H1 (cell line): ENCODE measurements around the gene MTAP. TPM values are rescaled to one million over a fixed set of nuclear protein-coding genes. Genes with fewer than 3 reads are reported as not detected.

Experiments used
- CTCF ChIA-PET: fragments of 300-600 bp; sonication (Branson Sonifier 250); formaldehyde crosslinking; loops from one replicate; lab custom pipeline; 2021; ENCODE audit not compliant: partially characterized antibody; lab: Charles Lee
- POLR2A ChIA-PET: fragments of 300-600 bp; sonication (Branson Sonifier 250); formaldehyde crosslinking; loops from one replicate; lab custom pipeline; 2021; ENCODE audit warnings: inconsistent platforms; ENCODE audit not compliant: partially characterized antibody; lab: Charles Lee
- DNase-seq, 2 experiments: peaks; one replicate each; pipeline versions ENCODE4 v3.0.0 to v3.0.0-alpha.2; 2010 to 2022; ENCODE audit warnings: low spot score in 2 of 2, low read depth in 1 of 2, mixed read lengths in 1 of 2
- FAIRE-seq: peaks from 2 replicates; lab custom pipeline; 2011; peaks lifted over from hg19 to GRCh38; lab: Jason Lieb, UNC
- H2AFZ ChIP-seq: 2 replicates; pipeline ENCODE4 v1.8.1; 2012; ENCODE audit warnings: low read length, inconsistent platforms
- H2AK5ac ChIP-seq: 2 replicates; pipeline ENCODE4 v1.6.1; 2013; ENCODE audit warnings: low read depth, low read length
- H2BK120ac ChIP-seq: replicated peaks from 2 replicates; pipeline ENCODE3; 2013; ENCODE audit warnings: low read depth, low read length, inconsistent platforms
- H2BK12ac ChIP-seq: 2 replicates; pipeline ENCODE4 v1.6.1; 2013; ENCODE audit warnings: low read depth, low read length
- H2BK15ac ChIP-seq: 2 replicates; pipeline ENCODE4 v1.6.1; 2013; ENCODE audit warnings: low read length
- H2BK20ac ChIP-seq: 2 replicates; pipeline ENCODE4 v1.6.1; 2013; ENCODE audit warnings: low read length
- H2BK5ac ChIP-seq: 2 replicates; pipeline ENCODE4 v1.6.1; 2013; ENCODE audit warnings: low read depth, low read length
- H3K14ac ChIP-seq: 2 replicates; pipeline ENCODE4 v1.6.1; 2013; ENCODE audit warnings: inconsistent platforms; ENCODE audit not compliant: insufficient read length
- H3K18ac ChIP-seq: 2 replicates; pipeline ENCODE4 v1.6.1; 2013; ENCODE audit warnings: low read length; ENCODE audit errors: extremely low read depth
- H3K23ac ChIP-seq: 2 replicates; pipeline ENCODE4 v1.6.1; 2013; ENCODE audit warnings: inconsistent platforms; ENCODE audit not compliant: insufficient read length
- H3K23me2 ChIP-seq: 2 replicates; pipeline ENCODE4 v1.6.1; 2013; ENCODE audit warnings: low read depth, low read length
- H3K27ac ChIP-seq: 2 replicates; pipeline ENCODE4 v1.6.1; 2011; ENCODE audit warnings: low read depth, low read length, inconsistent platforms
- H3K27me3 ChIP-seq, 4 experiments: replicated peaks in 1 of 4; 1 replicate in 1 of 4; 2 replicates in 3 of 4; pipeline versions ENCODE4 v1.6.1 to v1.8.1; 2011 to 2013; ENCODE audit warnings: low read length in 3 of 4, mild to moderate bottlenecking in 3 of 4, inconsistent platforms in 2 of 4, mixed read lengths in 2 of 4, moderate library complexity in 1 of 4; ENCODE audit not compliant: control insufficient read depth in 3 of 4, insufficient read depth in 3 of 4; ENCODE audit errors: extremely low read depth in 1 of 4
- H3K36me3 ChIP-seq, 4 experiments: 2 replicates each; pipeline versions ENCODE4 v1.6.1 to v1.8.1; 2011 to 2013; ENCODE audit warnings: mild to moderate bottlenecking in 4 of 4, low read length in 3 of 4, moderate library complexity in 2 of 4, control low read depth in 1 of 4, inconsistent platforms in 1 of 4; ENCODE audit not compliant: insufficient read depth in 4 of 4, control insufficient read depth in 2 of 4
- H3K4ac ChIP-seq: replicated peaks from 2 replicates; pipeline ENCODE3; 2013; ENCODE audit warnings: low read length, low read depth, mixed read lengths, inconsistent platforms; ENCODE audit not compliant: insufficient read length
- H3K4me1 ChIP-seq, 4 experiments: replicated peaks in 1 of 4; 1 replicate in 1 of 4; 2 replicates in 3 of 4; pipeline versions ENCODE4 v1.6.1 to v1.8.1; 2011 to 2013; ENCODE audit warnings: low read length in 3 of 4, inconsistent platforms in 2 of 4, mixed read lengths in 1 of 4; ENCODE audit not compliant: insufficient read depth in 4 of 4, control insufficient read depth in 3 of 4
- H3K4me2 ChIP-seq, 2 experiments: 2 replicates each; pipeline versions ENCODE4 v1.6.1 to v1.8.1; 2011 to 2013; ENCODE audit warnings: low read depth in 2 of 2, low read length in 2 of 2, control low read depth in 1 of 2, inconsistent platforms in 1 of 2, mild to moderate bottlenecking in 1 of 2; ENCODE audit not compliant: insufficient read depth in 1 of 2
- H3K4me3 ChIP-seq, 4 experiments: fragments of 200-600, 300-600 bp in 1 of 4; sonication (generic), shearing (Covaris generic), sonication (Bioruptor Twin) in 1 of 4; 2 replicates each; pipeline versions ENCODE4 v1.5.1 to v1.8.1; 2011 to 2016; ENCODE audit warnings: low read length in 4 of 4, low read depth in 3 of 4, control low read depth in 2 of 4, inconsistent platforms in 2 of 4, mild to moderate bottlenecking in 2 of 4, mixed read lengths in 1 of 4, moderate library complexity in 1 of 4; ENCODE audit not compliant: insufficient read depth in 2 of 4; ENCODE audit errors: extremely low read depth in 1 of 4
- H3K56ac ChIP-seq: replicated peaks from 2 replicates; pipeline ENCODE3; 2013; ENCODE audit warnings: low read depth, mild to moderate bottlenecking, mixed read lengths, low read length, inconsistent platforms; ENCODE audit not compliant: insufficient read length
- H3K79me1 ChIP-seq: 2 replicates; pipeline ENCODE4 v1.6.1; 2013; ENCODE audit warnings: low read depth, low read length, control low read depth
- H3K79me2 ChIP-seq, 2 experiments: 2 replicates each; pipeline versions ENCODE4 v1.6.1 to v1.8.1; 2012 to 2013; ENCODE audit warnings: low read length in 2 of 2, mild to moderate bottlenecking in 2 of 2, inconsistent platforms in 1 of 2; ENCODE audit not compliant: insufficient read depth in 2 of 2, control insufficient read depth in 1 of 2
- H3K9ac ChIP-seq, 4 experiments: replicated peaks in 1 of 4; 1 replicate in 1 of 4; 2 replicates in 3 of 4; pipeline versions ENCODE4 v1.6.1 to v1.8.1; 2011 to 2013; ENCODE audit warnings: low read depth in 3 of 4, low read length in 3 of 4, control low read depth in 2 of 4, mild to moderate bottlenecking in 2 of 4, moderate library complexity in 2 of 4, inconsistent platforms in 1 of 4; ENCODE audit errors: extremely low read depth in 1 of 4
- H3K9me3 ChIP-seq, 2 experiments: 2 replicates each; pipeline versions ENCODE4 v1.6.1 to v1.8.1; 2012 to 2013; ENCODE audit warnings: mild to moderate bottlenecking in 2 of 2, moderate library complexity in 2 of 2, control low read depth in 1 of 2, inconsistent platforms in 1 of 2, low read depth in 1 of 2, low read length in 1 of 2, mixed read lengths in 1 of 2; ENCODE audit not compliant: insufficient read depth in 2 of 2
- H4K20me1 ChIP-seq, 2 experiments: replicated peaks in 1 of 2; 2 replicates each; pipeline versions ENCODE3 to v1.8.1; 2011 to 2013; ENCODE audit warnings: inconsistent platforms in 2 of 2, low read length in 2 of 2, mild to moderate bottlenecking in 1 of 2; ENCODE audit not compliant: insufficient read depth in 2 of 2, control insufficient read depth in 1 of 2
- H4K5ac ChIP-seq: 2 replicates; pipeline ENCODE4 v1.6.1; 2013; ENCODE audit warnings: low read length, low read depth, mixed read lengths, inconsistent platforms; ENCODE audit not compliant: insufficient read length
- H4K8ac ChIP-seq: 2 replicates; pipeline ENCODE4 v1.8.0; 2013; ENCODE audit warnings: mild to moderate bottlenecking, moderate library complexity, low read length, inconsistent platforms; ENCODE audit not compliant: insufficient read depth; ENCODE audit errors: extremely low read depth
- H4K91ac ChIP-seq: replicated peaks from 2 replicates; pipeline ENCODE3; 2013; ENCODE audit warnings: low read length, mixed read lengths, inconsistent platforms; ENCODE audit not compliant: insufficient read length
- ASH2L ChIP-seq: fragments of 200-600, 300-600 bp; sonication (generic); IDR thresholded peaks from one replicate; pipeline ENCODE4 v1.7.1; 2017; ENCODE audit warnings: low read length
- CREB1 ChIP-seq: IDR thresholded peaks from 2 replicates; pipeline ENCODE4 v1.6.1; 2012; ENCODE audit warnings: inconsistent platforms
- EGR1 ChIP-seq: IDR thresholded peaks from 2 replicates; pipeline ENCODE4 v1.6.1; 2011; ENCODE audit warnings: low read depth, low read length, borderline replicate concordance
- NANOG ChIP-seq: IDR thresholded peaks from 2 replicates; pipeline ENCODE4 v1.6.1; 2011; ENCODE audit warnings: low read length, low read depth, mild to moderate bottlenecking, inconsistent platforms; ENCODE audit not compliant: insufficient read depth, poor library complexity, severe bottlenecking
- POLR2AphosphoS5 ChIP-seq: IDR thresholded peaks from 2 replicates; pipeline ENCODE4 v1.6.1; 2011; ENCODE audit warnings: low read depth, low read length
- RNF2 ChIP-seq: fragments of 200-900, 300-1000 bp; sonication (generic); IDR thresholded peaks from 2 replicates; pipeline ENCODE4 v1.7.1; 2016; ENCODE audit warnings: borderline replicate concordance, low read depth, mild to moderate bottlenecking, antibody characterized with exemption, low read length; ENCODE audit not compliant: poor library complexity, severe bottlenecking; ENCODE audit errors: missing control alignments
- SP1 ChIP-seq: IDR thresholded peaks from 2 replicates; pipeline ENCODE4 v1.6.1; 2011; ENCODE audit warnings: low read depth, low read length
- TEAD4 ChIP-seq: IDR thresholded peaks from 2 replicates; pipeline ENCODE4 v1.6.1; 2012; ENCODE audit warnings: low read depth, low read length, inconsistent platforms, mixed read lengths
- YY1 ChIP-seq: IDR thresholded peaks from 2 replicates; pipeline ENCODE4 v1.6.1; 2011; ENCODE audit warnings: low read depth, mild to moderate bottlenecking, low read length
- ZNF274 ChIP-seq: IDR thresholded peaks from 2 replicates; pipeline ENCODE4 v1.7.0; 2012; ENCODE audit warnings: low read length, borderline replicate concordance; ENCODE audit errors: extremely low read depth
- WGBS, 2 experiments: shearing (Covaris generic) in 1 of 2; methylation state at CpG; one replicate each; pipeline versions ENCODE4 v1.1.6 to v1.1.7; 2013 to 2015; ENCODE audit warnings: low lambda C conversion rate in 2 of 2, mixed read lengths in 2 of 2, inconsistent platforms in 1 of 2, low coverage in 1 of 2, missing lambda C conversion rate in 1 of 2; ENCODE audit not compliant: insufficient replicate concordance in 2 of 2, insufficient coverage in 1 of 2, insufficient read length in 1 of 2; ENCODE audit errors: extremely low coverage in 1 of 2, missing lambda C conversion rate in 1 of 2; 5-methylcytosine and 5-hydroxymethylcytosine counted together
- polyA plus RNA-seq, 7 experiments: library from polyadenylated mRNA; depleted of rRNA in 3 of 7; stranded (reverse) in 5 of 7; unstranded in 2 of 7; fragments of >200 nt in 5 of 7; fragments of 200-250 nt in 2 of 7; gene quantifications; 1 replicate in 5 of 7; 2 replicates in 1 of 7; 4 replicates in 1 of 7; pipeline versions ENCODE4 v1.2.1 to v1.2.3, GENCODE V29; 2011 to 2013; ENCODE audit warnings: missing spikeins in 2 of 7, mixed read lengths in 2 of 7
- total RNA-seq: library from RNA; stranded (reverse); fragmentation: NEBNext Ultra II Directional; extraction: Animal tissue kit (Norgen Biotek cat#: 25700); gene quantifications from 2 replicates; pipeline ENCODE4 v1.2.1, GENCODE V29; 2021
- TF ChIP-seq, protein P1 (sequence below): IDR thresholded peaks from 2 replicates; pipeline ENCODE4 v1.6.1; 2012; ENCODE audit warnings: low read length, inconsistent platforms

Gene MTAP
- total and polyA plus RNA-seq, 2 of the 8 experiments (the other 6 are each of a cell fraction or from before 2014, with no cell fraction given) = 16.4 to 100 TPM

DNA sequence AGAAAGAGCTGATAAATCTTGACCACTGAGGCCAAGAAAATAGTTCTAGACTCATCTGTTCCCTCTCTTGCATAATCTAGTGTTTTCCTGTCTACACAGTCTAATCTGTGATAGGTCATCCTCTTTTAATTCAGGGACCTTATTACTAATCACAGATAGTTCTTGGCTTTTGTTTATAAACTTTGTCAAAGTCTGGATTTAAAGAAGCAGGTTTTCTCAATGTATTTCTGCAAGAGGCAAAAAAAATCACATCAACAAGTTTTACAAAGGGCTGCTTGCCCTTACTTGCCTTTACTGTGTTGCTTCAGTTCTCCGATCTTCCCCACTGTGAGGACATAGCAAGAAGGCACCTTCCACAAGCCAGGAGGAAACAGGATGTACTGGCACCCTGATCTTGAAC is 43.9 kb upstream of the MTAP start:
- H3K9ac ChIP-seq = no peak overlapping the region
- no peak overlapping the region for H3K4me3 ChIP-seq
- no peaks in the 10 kb centered on the region for H3K79me1 ChIP-seq
- no peak overlapping the region for H3K56ac ChIP-seq
- H3K27me3 ChIP-seq = peaks cover 31 to 71% (median 52%) of the 10 kb centered on the region in 4 experiments
- H4K20me1 ChIP-seq = peaks cover 0 to under 1% of the 10 kb centered on the region in 2 experiments
- H3K79me2 ChIP-seq = no peaks in the 10 kb centered on the region
- TF ChIP-seq SP1 = no peak
- no peak for TF ChIP-seq EGR1
- TF ChIP-seq NANOG = no peak
- no peak for TF ChIP-seq TEAD4
- TF ChIP-seq, protein P1, sequence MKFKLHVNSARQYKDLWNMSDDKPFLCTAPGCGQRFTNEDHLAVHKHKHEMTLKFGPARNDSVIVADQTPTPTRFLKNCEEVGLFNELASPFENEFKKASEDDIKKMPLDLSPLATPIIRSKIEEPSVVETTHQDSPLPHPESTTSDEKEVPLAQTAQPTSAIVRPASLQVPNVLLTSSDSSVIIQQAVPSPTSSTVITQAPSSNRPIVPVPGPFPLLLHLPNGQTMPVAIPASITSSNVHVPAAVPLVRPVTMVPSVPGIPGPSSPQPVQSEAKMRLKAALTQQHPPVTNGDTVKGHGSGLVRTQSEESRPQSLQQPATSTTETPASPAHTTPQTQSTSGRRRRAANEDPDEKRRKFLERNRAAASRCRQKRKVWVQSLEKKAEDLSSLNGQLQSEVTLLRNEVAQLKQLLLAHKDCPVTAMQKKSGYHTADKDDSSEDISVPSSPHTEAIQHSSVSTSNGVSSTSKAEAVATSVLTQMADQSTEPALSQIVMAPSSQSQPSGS = no peak
- no peak for TF ChIP-seq ASH2L
- no peak for TF ChIP-seq RNF2
- no peak for TF ChIP-seq POLR2AphosphoS5
- no peak for TF ChIP-seq ZNF274
- TF ChIP-seq YY1 = no peak
- TF ChIP-seq CREB1 = no peak
- TF ChIP-seq, all 59 proteins: peak for 0
- Histone ChIP-seq H4K91ac (no peak overlapping the region), H3K27ac (no peak overlapping the region), H2BK12ac (no peak overlapping the region), H3K18ac (no peak overlapping the region), H3K23me2 (no peaks in the 10 kb centered on the region; the same call in 1 of the 2 replicates), H3K4me1 (no peaks in the 10 kb centered on the region), H3K36me3 (no peaks in the 10 kb centered on the region), H3K4me2 (no peak overlapping the region), H3K9me3 (no peaks in the 10 kb centered on the region), H3K23ac (no peak overlapping the region), H2BK15ac (no peak overlapping the region), H3K14ac (no peak overlapping the region), H2BK5ac (no peak overlapping the region), H2BK20ac (no peak overlapping the region), H4K5ac (no peak overlapping the region), H2AK5ac (no peak overlapping the region), H2BK120ac (no peak overlapping the region), H2AFZ (no peak overlapping the region), H4K8ac (no peak overlapping the region), H3K4ac (no peak overlapping the region)
- no peak for FAIRE-seq
- CTCF ChIA-PET = interaction anchor here (1.1 to 1.5 kb wide), 3 partner anchors 21 to 367 kb away, joined by 3 to 5 read pairs (median 3); no protein-coding TSS in a partner anchor
- DNase-seq = no peak
- POLR2A ChIA-PET = no interaction called here
- 82% methylated on average over 1 of the region's 1 CpG; no CpG with 5 or more reads in 1 of the 2 experiments for WGBS, 2 experiments
